H1 (cell line): ENCODE measurements around the gene PTPRE. TPM values are rescaled to one million over a fixed set of nuclear protein-coding genes. Genes with fewer than 3 reads are reported as not detected.

Experiments
- RFX5 ChIP-seq: IDR thresholded peaks from 2 replicates; pipeline ENCODE4 v1.6.1; 2011; ENCODE audit warnings: low read depth, low read length, improper control_type of control experiment, borderline replicate concordance
- polyA plus RNA-seq, 7 experiments: library from polyadenylated mRNA; depleted of rRNA in 3 of 7; stranded (reverse) in 5 of 7; unstranded in 2 of 7; fragments of >200 nt in 5 of 7; fragments of 200-250 nt in 2 of 7; gene quantifications; 1 replicate in 5 of 7; 2 replicates in 1 of 7; 4 replicates in 1 of 7; pipeline versions ENCODE4 v1.2.1 to v1.2.3, GENCODE V29; 2011 to 2013; ENCODE audit warnings: missing spikeins in 2 of 7, mixed read lengths in 2 of 7
- total RNA-seq: library from RNA; stranded (reverse); fragmentation: NEBNext Ultra II Directional; extraction: Animal tissue kit (Norgen Biotek cat#: 25700); gene quantifications from 2 replicates; pipeline ENCODE4 v1.2.1, GENCODE V29; 2021
- TF ChIP-seq, protein P1 (sequence below): IDR thresholded peaks from 2 replicates; pipeline ENCODE4 v1.6.1; 2011; ENCODE audit warnings: low read length, improper control_type of control experiment

The PTPRE gene
- total and polyA plus RNA-seq, 2 of the 8 experiments (the other 6 are each of a cell fraction or from before 2014, with no cell fraction given): 0.33 to 0.54 TPM

DNA sequence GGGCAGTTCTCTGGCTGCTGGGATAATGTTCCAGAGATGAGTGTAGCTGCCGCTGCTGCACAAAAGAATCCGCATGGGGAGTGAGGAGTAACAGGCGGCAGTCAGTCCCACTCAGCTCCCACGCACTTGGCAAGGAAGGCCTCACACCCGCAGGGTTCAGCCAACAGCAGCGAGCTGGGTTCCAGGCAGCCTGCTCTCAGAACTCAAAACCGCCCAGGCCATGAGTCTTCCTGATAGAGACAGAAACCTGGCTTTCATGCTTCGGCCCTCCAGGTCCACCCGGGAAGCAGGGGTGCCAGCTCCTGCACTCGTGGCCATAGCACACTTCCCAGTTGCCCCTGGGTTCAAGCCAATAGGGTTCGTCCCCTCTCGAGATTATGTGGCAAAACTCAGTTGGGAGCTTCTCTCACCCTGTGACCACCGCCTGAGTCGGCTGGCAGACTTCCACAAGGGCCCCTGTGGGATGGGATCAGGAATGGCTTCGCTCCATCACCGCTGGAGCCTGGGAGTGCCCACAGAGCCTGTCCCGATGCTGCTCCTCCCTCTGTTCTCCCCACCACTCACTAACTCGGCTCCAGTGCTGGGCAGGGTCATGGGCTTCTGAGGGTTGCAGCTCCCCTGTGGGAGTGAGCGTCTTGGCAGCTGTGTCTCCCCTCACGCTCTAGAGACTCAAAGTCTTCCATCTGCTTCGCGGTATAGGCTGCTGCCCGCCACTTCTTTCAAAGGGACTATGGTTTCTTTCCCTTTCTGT, 34.7 kb upstream of the PTPRE start (continued):
- TF ChIP-seq, protein P1, sequence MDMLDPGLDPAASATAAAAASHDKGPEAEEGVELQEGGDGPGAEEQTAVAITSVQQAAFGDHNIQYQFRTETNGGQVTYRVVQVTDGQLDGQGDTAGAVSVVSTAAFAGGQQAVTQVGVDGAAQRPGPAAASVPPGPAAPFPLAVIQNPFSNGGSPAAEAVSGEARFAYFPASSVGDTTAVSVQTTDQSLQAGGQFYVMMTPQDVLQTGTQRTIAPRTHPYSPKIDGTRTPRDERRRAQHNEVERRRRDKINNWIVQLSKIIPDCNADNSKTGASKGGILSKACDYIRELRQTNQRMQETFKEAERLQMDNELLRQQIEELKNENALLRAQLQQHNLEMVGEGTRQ: no peak
- no peak for TF ChIP-seq RFX5
